HG02943 (cell line): ENCODE measurements around the gene ENDOD1.

Experiments
- ATAC-seq: cut with Tn5 transposase; IDR thresholded peaks from one replicate; pipeline ENCODE4 v1.9.1; 2021; ENCODE audit warnings: mild to moderate bottlenecking, low read depth, moderate library complexity; ENCODE audit not compliant: unreplicated experiment

The ENDOD1 gene

DNA sequence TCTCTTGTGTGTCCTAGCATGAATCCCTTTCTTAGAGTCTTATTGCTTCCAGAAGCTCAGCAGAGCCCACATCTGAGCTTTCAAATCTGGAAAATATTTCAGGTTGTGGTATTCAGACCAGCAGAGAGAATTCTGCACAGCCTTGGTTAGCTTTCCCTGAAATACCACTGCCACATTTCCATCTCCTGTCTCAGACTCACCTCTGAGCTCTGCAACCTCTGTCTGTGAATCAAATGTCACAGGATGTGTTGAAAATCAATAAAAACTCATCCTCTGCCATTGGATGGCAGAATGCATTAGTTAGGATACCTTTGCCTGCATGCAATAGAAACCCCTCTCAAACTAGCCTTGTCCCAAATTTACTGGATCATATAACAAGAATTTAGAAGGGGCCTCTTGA, 47.7 kb downstream of the ENDOD1 start:
- no peak for ATAC-seq

DNA sequence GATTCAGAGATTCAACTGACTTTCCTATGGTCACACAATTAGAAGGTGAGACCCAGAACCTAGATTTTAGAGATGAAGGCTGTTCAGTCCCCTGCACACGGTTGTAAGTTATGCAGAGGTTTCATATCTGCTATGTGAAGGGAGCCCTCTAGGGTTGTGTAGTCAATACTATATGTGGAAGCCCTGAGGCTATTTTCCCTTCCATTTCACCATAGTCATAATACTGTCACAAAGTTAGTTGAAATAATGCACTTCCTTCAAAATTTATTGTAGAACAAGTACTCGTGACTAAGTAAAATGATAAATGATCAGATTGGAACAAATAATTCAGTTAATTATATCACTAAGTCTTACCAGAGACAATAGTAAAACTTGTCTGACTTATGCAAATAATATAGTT, 48.8 kb downstream of the ENDOD1 start:
- no peak for ATAC-seq

DNA sequence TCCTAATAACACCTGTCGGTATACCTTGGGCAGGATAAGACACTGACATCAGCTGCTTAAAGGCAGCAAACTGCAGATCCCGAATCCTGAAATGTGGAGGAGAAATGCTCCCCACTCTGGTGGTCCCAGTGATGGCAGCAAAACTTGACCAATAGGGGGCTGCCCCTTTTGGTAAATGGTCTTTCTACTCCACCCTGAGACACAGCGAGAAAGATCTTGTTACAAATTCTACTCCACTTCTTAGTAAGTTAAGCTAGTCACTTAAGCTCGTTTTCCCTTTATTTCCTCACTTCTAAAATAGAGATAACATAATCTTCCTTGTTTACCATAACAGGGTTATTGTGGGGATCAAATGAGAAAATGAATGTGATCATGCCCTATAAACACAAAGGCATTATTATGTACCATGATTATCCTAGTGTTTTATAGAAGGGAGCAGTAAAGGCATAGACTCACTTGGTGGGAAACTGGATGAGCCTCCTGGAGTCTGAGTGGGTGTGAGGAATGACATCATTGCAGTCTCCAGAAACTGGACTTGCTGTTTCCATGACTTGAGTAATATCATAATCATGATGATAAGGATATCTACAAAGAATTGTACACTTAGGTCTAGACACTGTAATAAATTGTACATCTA, 50.9 kb downstream of the ENDOD1 start:
- ATAC-seq: no peak

DNA sequence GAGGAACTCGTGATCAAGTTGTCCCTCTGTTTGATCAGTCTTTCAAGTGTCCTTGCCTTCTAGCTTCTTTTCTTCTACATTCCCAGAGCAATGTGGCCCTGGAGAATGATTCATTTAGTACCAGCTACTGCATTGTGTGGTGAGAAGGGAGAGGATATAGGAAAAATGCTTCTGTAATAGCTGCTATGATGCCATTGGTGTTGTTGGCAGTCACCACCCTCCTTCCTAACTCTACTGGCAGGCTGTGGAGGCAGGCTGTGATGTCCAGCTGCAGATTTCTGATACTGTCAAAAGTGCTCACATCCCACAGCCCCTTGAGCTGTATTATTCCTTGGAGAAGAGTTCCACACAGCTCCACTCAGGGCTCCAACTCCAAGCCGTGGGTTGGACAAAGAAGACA, 52.8 kb downstream of the ENDOD1 start:
- ATAC-seq: no peak

DNA sequence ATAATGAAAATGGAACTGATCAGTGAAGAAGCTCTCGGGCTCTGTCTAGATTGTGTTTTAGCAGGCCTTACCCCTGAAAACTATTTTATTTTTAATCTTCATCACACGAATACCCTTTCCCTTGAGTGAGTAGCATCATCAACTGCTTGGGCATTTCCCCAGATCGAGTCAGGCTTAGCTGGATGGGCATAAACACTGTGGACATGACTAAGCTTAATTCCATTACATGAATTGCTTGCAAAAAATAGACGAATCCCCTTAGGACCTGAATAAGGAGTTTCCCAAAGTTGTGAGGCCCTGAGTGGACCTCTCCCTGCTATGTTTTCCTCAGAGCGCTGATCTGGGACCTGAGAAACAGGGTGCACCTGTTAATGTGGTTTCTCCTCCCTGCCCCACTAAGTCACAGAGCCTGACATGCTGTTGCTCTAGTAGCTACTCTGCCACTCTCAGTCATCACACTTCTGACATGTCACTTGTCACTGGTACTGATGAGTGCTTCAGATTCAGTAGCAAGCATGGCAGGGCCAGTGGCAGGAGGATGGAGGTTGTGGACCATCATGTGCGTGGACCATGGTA, 53.5 kb downstream of the ENDOD1 start:
- no peak for ATAC-seq

DNA sequence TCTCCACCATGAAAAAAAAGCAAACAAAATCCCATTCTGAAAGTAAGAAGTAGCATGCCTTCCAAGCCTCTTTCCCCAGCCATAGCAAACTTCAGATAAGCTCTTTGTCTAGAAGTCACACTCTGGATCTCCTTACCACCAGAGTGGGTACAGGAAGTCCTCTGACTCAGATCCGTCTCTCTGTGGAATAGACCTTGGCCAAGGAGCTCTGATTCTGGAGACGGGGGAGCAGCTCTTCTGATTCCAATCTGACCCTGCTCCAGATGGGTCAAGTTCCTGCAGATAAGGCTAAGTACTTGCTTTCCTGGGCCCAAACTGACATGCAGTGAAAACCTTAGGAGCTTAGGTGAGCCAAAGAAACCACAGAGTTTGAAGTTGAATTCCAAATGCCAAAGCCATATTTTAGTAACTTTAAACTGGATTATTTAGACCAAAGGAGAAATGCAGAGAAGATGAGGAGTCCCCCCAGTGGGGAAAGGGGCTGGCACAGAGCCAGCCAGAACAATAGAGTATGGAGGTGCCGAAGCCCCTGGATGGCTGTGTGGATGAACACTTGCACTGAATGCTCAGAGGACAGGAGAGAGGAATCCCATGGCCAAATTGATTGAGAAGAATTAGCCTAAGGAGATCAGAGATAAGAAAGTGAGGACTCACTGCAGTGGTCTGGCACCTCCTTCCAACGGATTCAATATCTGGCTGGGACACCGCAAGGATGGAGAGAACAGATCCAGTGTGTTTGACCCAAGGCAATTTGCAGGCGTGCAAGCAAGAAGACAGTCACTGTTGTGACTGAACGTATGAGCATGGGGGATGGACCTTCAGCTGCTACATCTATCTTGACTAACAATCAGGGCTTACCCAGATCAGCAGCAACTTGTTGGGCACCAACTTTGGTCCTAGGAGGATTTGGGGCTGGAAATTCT, 54.9 kb downstream of the ENDOD1 start:
- no peak for ATAC-seq

DNA sequence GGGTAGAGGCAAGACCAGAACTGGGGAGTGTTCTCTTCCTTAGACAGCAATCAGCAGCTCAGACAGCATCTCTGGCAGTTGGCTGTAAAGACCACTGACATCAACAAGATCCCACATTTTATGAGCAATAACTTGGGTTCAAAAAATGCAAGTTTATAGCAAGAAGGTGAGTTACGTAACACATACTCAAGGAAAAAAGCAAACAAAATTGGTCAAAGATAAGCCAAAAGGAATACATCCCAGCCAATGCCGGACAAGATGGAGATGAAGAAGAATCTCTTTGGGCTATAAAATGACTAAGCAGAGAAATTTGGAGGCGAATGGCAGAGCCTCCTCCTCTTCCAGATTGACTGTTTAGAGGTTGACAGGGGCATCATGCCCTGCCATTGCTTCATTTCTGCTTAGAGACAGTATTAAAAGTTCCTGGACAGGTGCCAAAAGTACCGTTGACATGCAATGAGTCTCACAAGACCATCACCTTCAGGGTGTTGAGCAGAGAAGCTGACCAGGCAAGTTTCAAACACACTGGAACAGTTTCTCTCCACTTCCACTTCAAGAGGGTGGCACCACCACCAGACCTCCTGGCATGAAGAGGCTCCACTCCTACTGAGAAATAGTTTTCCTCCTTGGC, 55.9 kb downstream of the ENDOD1 start:
- ATAC-seq: no peak

DNA sequence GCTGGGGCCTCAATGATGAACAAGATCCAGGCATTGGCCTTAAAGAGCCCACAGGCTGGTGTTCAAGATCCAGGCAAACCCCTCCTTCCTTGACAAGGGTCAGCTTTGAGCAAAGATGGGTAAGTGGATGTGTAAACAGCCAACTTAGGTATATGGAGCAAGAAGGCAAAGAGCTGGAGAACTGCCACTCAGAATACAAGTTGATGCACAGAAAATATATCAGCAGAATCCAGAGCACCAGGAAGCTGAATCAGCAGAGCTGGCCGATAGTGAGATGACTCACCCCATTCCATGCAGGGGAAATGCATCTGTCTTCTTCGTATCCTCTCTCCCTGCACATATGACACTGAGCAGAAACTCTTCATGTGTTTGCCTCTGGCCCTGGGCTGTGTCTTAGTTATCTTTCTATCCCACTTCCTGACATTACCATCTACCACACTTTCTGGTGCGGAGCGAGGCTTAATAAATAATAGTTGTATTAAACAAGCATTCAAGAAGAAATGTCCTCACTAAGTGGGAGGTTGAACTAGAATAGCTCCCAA, 57.8 kb downstream of the ENDOD1 start:
- ATAC-seq: no peak

DNA sequence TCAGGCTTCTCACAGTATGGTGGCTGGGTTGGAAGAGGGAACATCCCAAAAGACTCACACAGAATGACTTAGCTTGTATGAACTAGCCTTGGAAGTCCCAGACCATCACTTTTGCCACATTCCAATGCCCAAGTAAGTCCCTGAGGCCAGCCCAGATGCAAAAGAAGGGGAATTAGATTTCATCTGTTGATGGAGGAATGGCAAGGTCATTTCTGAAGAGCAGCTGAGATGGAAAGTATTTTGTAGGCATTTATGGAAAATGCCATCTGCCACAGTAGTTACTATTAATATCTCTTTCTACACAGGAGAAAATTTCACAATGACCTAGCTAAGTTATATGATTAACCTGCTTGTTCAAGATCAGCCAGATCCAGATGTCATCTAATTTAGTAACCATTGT, 58.8 kb downstream of the ENDOD1 start:
- ATAC-seq: no peak

DNA sequence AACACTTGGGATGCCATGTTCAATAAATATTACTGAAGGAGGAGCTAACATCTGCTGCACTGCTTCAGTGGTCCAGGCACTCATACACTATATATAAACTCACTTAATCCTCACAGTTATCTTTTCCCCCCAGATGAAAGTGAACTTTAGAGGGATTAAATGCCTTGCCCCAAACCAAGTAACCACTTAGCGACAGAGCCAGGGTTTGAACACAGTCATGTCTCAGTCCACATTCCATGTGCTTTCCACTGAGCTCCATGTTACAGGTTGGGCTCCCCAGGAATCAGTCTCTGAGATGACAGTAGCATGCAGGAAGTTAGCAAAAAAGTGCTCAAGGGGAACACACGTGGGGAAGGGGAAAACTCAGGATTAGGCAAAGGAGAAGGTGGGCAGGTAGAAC, 59.3 kb downstream of the ENDOD1 start:
- ATAC-seq: no peak

DNA sequence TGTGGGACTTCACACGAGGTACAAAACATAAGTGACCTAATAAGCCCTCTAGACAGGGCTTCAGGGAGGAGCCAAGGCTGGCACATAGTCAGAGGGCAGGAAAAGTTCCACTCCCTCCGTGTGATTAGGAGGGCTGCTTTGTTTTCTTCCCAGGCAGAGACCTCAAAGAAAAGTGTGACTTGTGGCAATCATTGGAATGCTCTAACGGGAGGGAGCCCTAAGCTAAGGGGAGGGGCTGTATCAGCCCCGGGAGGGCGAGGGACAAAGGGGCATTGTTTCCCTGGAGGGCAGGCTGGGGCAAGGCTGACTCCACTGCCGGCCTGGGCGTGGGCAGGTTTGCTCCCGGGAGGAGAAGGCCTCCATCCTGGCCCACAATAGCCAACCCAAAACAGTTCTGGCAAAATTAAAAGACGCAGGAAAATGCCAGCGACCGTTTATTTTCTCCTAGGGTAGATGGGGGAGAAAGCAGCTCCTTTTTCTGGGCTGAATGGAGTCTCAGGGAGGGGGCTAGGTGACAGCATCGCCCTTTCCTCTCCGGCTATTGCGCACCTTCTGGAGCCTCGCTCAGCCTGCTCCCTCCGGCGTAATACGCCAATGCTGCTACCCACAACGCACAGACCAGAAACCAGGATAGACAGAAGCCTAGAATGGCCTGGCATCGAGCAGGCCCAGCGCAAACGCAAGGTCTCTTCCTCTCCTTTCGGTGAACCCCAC, 60.2 kb downstream of the ENDOD1 start:
- no peak for ATAC-seq

DNA sequence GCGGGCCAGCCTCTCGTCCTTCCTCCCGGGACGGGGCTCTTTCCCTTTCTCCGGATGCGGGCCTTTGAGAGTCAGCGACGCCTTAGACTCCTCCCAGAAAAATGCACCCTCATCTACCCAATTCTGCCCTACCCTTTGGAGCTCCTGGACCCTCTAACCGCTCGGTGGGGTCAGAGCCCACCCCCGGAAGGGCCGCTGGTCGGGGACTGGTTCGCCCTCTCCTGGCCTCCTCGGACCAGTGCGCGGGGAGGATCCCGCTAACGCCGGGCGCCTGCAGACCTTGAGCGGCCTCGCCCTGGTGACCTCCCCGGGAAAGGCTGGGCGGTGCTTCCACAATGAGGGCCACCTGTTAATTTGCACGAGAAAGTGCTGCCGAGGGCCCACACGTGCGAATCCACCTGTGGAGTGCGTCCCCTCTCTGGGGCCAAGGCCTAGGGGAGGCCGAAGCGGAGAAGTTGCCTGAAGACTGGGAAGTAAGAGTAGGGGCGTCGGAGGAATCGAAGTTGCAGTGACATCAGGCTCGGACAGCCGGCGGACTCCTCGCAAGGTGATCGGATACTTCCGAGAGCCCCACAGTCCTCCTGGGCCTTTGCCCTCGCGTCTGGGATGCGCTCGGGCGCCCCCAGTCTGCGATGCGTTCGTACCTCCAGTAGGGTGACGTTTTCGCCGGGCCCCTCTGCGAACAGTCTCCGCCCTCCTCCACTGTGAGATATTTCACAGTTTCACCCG, 61.5 kb downstream of the ENDOD1 start:
- ATAC-seq: peak; percentile 90

DNA sequence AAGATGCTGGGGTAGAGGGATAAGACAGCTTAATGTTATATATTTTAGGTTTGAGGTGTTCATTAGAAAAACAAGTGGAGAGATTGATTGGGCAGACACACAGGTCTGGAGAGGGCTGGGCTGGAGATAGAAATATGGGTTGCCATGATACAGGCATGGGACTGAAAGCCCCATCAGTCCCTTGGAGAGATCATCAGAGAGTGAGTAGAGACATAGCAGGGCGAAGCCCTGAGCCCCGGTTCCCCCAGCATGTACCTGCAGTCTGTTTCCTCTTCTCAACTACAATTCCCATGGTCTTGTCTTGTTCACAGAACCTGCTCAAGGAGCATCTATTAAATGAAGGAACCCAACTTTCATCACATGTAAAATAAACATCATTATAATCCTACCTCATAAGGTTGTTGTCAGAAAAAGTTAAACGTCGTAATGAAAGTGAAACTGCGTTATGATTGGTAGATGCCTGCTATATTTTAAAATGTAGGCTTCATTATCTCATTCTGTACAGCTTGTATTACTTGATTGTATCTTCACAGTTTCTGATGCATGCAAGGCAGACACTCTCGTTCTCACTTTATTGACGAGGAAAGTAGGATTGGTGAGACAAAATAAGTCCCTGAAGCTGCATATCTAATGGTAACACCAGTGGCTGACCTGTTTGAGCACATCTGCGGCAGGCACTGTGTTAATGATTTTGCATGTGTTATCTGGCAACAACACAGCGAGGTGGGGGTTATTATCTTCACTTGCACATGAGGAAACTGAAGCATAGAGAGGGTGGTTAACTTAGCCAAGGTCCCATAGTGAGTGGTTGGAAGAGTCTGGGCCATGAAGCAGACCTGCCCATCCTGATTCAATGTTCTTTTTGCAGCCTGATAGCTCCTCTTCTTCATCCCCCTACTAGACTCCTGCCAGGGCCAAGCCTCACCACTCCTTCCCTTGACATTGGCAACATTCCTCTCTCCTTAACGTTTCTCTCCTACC, 63.5 kb downstream of the ENDOD1 start:
- ATAC-seq: no peak

DNA sequence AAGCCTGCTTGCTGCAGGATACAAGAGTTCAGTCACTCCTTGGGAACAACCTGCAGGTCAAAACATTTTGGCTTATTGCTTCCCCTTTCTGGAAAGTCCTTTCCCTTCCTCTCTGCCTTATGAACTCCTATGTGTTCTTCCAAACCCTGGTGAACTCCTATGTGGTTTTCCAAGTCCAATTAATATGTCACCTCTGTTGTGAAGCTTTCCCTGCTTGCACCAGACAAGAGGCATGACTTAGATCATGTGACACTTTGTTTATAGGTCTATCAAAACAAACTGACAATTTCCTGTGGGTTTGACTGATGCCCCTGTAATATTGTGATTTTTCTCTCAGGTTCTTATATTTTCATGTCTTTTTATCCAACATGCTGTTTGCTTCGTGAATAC, 64.2 kb downstream of the ENDOD1 start:
- ATAC-seq: no peak

DNA sequence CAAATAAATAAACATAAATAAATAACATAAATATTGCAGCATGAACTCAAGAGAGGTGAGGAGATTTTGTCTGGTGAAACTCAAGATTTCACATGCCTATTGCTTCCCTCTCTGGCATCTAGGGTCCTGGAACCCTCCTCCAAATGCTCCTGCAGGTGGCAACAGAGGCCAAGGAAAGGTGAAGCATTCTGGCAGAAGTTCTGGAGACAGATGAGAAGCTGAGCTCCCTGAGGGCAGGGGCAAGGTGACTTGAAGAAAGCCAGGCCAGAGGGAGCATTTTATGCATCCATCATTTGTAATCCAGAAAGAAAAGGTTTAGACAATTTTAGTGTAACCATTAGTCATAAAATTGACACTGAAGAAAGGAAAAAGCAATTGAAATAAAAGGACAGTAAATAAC, 64.9 kb downstream of the ENDOD1 start:
- ATAC-seq: no peak

DNA sequence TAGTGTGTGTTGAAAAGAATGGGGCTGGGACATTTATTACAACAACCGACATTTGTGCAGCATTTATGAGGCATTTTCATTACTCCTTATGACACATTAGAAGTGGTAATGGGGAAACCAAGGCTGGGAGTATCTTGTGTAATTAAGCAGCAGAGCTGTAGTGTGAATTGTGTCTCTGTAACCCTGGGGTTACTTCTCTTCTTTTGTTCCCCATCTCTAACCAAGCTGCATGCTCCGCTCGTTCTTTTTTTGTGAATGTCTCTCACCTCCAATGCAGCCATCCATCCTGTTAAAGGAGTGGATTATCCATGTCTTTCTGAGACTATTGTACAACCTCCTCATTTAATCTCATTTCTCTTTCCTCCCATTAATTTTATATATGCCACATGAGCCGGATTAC, 65.7 kb downstream of the ENDOD1 start:
- ATAC-seq: no peak

DNA sequence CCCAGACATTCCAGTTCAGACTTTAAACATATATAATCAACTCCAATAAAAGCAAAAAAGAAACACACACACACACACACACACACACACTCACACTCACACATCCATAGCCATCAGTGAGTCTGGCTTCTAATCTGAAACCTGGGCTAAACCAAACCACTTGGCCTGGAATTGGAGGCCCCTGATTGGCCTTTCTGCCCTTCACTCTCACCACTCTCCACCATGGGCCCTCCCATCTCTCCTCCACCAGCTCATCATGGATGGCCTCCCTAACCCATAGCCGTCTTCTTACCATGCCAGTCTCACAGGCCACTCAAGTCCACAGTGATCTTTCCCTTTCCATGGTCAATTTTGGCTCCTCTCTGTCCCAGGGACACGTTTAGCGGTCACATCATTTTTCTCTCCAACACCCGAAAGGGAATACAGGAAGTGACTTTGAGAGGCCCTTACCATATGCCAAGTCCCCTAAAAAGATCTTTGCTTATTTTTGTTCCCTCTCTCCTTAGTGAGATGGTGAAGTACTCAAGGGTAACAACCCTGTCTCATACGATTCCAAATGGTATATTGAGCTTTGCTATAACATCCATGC, 66.6 kb downstream of the ENDOD1 start:
- ATAC-seq: no peak

DNA sequence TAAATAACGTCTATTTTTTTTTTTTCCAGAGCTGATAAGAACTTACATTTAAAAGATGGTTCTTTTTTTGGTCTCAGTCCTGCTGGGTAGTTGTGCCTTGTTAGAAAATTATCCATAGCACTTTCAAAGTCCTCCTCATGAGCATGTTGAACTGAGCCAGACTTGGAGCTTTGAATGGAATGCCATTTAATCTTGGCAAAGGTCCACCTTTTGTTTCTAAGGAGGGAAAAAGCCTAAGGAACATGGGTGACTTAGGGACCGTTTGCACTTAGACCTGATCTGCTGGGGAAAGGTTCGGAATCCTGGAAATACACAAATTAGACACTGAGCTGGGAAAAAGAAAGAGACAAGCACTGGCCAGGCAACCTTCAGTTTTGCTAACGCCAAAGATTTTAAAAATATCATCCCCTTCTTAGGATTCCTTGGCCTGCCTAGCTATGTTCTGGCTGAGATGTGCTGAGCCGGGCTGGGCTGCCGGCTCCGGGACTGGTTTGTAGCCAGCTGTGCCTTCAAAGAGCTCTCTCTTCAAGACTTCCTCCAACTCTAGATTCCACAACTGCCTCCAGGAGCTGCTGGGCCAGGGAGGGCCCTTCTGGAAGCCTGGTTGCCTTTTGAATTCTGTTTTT, 67.4 kb downstream of the ENDOD1 start:
- no peak for ATAC-seq
